GM12864 (cell line): Measurements from ENCODE around the gene SEMA7A.

ENCODE experiments used
- DNase-seq: peaks from one replicate; pipeline ENCODE4 v3.0.0-alpha.2; 2011; ENCODE audit warnings: low read depth
- H3K4me3 ChIP-seq: 2 replicates; pipeline ENCODE4 v1.5.1; 2011; ENCODE audit warnings: mild to moderate bottlenecking, low read depth, low read length, control low read depth
- CTCF ChIP-seq: IDR thresholded peaks from 2 replicates; pipeline ENCODE4 v1.5.1; 2011; ENCODE audit warnings: low read depth, mild to moderate bottlenecking, moderate library complexity, low read length, control low read depth, inconsistent platforms; ENCODE audit errors: missing control alignments

SEMA7A gene

DNA sequence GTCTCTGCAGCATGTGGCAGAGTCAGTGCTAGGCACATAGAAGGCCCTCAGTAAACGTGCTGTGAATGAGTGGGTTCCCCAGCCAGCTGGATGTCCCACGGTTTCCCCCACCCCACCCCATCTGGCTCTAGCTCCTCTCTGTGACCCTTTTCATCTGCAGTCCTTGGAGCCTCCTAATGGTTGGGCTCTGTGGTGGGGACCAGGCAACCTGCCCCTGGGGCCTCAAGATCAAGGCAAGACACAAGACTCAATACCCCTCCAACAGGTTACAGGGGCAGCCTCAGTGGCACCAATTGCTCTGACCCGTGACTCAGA lies 49.2 kb downstream of the SEMA7A start:
- TF ChIP-seq CTCF = no peak
- peak overlapping the region; percentile 3 for H3K4me3 ChIP-seq
- DNase-seq = no peak

DNA sequence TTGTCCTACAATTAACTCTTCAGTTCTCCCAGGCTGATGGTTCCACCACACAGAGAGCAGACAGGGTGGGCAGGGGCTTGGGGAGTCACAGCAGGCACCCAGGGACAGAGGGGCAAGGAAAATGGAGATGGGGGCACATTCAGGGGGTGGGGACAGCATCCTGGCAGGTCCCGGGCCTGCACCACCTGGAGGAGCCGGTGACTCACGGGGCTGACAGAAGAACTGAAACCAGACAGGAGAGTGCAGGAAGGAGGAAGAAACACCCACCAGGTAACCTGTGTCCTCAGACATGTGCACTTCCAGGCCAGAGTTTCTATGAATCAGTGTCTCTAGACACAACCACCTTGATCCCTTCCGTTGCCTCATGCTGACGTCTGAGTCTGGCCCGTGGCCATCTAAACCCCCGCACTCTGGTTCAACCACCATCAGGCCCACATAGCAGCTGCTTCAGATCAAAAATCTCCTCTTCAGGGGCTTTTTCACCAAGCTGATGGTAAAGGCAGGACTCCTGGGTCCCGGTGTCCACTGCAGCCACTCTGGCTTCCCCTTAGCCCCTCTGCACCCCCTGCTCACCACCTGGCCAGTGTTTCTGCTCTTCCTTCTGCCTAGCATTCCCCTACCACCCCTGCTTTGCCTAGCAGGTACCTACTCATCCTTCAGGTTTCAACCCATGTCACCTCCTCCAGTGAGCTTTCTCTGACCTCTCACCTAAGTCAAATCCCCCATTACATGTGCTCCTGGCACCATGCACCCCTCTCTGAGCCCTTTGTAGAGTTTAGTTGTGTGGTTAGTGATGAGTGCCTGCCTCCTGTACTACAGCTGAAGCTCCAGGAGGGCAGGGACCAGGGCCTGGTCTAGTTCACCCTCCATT lies 49.8 kb downstream of the SEMA7A start:
- no peak for TF ChIP-seq CTCF
- DNase-seq = peak; percentile 90
- H3K4me3 ChIP-seq = no peak overlapping the region

- H3K4me3 ChIP-seq = no peak overlapping the region
- no peak for TF ChIP-seq CTCF
- no peak for DNase-seq
Measured at GRCh38 chr15:74383286-74383685, 50.5 kb downstream of the SEMA7A start.

DNA sequence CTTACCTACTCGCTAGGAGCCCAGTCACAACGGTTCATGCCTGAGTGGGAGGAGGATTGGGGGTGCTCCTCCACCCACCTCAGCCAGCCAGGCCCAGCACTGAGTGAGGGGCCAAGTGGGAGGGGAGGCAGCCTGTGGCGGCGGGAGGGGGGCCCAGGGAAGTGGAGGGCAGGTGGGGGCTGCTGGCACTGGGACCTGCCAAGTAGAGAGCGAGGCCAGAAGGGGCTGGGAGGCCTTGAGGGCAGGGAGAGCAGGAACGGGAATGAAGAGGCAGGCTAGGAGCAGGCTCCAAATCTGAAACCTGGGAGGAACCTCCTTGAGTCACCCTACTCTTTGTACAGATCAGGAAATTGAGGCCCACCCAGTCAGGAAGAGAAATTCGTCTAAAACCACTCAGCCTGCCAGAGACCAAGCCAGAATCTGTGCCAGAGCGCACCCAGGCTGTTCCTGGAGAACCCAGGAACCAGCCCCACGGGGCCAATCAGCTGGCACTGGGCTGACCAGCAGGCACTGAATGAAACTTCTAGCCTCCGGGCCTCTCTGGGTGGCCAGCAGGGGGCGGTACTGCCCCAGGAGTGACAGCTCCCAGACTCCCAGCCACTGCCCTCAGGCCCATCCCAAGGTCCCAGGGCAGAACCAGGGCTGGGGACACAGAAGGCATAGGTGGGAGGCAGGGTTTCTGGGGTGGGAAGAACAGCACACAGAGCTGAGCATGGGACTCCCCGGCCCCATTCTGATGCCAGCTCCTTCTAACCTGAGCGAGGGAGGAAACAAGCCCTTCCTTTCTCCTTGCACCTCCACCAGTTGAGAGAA lies 51.5 kb downstream of the SEMA7A start:
- no peak overlapping the region for H3K4me3 ChIP-seq
- no peak for DNase-seq
- TF ChIP-seq CTCF = peak; percentile 96

DNA sequence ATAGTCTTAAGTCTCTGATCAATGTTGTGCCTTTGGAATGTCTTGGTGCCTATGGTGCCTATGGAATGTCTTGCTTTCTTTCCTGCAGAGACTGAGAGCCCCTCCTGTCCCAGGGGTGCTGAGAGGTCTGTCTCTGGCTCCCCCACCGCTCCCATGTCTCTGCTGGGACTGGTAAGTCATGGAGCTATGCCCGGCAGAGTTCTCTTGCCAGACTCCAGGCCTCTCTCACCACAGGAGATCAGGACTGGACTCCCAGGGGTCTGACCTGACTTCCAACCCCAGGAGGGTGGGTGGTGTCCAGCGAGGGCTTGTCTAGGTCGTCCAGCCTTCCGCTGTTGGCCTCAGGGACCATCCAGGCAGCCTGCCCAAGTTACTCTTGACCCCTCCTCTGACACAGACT lies 52.3 kb downstream of the SEMA7A start:
- DNase-seq = no peak
- TF ChIP-seq CTCF = no peak
- H3K4me3 ChIP-seq = no peak overlapping the region

DNA sequence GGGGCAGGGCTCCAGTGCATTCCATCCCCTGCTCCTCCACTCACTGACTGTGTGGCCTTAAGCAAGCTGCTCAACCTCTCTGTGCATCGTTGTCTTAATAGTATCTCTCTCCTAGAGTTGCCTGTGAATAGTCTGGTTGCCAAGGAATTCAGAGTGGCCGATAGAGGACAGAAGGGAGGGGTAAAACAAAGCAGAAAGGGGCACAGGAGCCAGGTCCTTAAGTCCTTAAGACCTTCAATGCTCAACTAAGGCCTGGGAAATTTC lies 52.6 kb downstream of the SEMA7A start:
- DNase-seq = no peak
- no peak for TF ChIP-seq CTCF
- no peak overlapping the region for H3K4me3 ChIP-seq
